Neural progenitor cell (in vitro differentiated cells): ENCODE measurements around the gene ALDH8A1. TPM values are rescaled to one million over a fixed set of nuclear protein-coding genes. Genes with fewer than 3 reads are reported as not detected.

Experiments used
- DNase-seq: peaks from one replicate; pipeline ENCODE4 v3.0.0-alpha.2; 2016; ENCODE audit warnings: low spot score
- H2AFZ ChIP-seq: fragments of 200-600 bp; sonication (generic); replicated peaks from 2 replicates; pipeline ENCODE4 v1.6.1; 2016; ENCODE audit warnings: antibody characterized with exemption
- H3F3A ChIP-seq: fragments of 200-600 bp; sonication (generic); 2 replicates; pipeline ENCODE4 v1.6.1; 2016; ENCODE audit warnings: antibody characterized with exemption, low read depth
- H3K27ac ChIP-seq: fragments of 200-600 bp; sonication (generic); 2 replicates; pipeline ENCODE4 v1.5.1; 2016; ENCODE audit warnings: mild to moderate bottlenecking
- H3K27me3 ChIP-seq: fragments of 200-600 bp; sonication (generic); 2 replicates; pipeline ENCODE4 v1.6.1; 2016; ENCODE audit warnings: mild to moderate bottlenecking, moderate library complexity
- H3K36me3 ChIP-seq: fragments of 200-600 bp; sonication (generic); 2 replicates; pipeline ENCODE4 v1.5.1; 2016
- H3K4me1 ChIP-seq: fragments of 200-600 bp; sonication (generic); 2 replicates; pipeline ENCODE4 v1.6.1; 2016; ENCODE audit warnings: mixed run types
- H3K4me2 ChIP-seq: fragments of 200-600 bp; sonication (generic); 2 replicates; pipeline ENCODE4 v1.6.1; 2016
- H3K4me3 ChIP-seq: fragments of 200-600 bp; sonication (generic); 2 replicates; pipeline ENCODE4 v1.5.1; 2016
- H3K79me2 ChIP-seq: fragments of 200-600 bp; sonication (generic); 2 replicates; pipeline ENCODE4 v1.6.1; 2016; ENCODE audit warnings: low read depth
- H3K9ac ChIP-seq: fragments of 200-600 bp; sonication (generic); 2 replicates; pipeline ENCODE4 v1.6.1; 2016
- H3K9me3 ChIP-seq: fragments of 200-600 bp; sonication (generic); 2 replicates; pipeline ENCODE4 v1.5.1; 2016; ENCODE audit warnings: low read depth
- H4K20me1 ChIP-seq: fragments of 200-600 bp; sonication (generic); 2 replicates; pipeline ENCODE4 v1.6.1; 2016; ENCODE audit warnings: low read depth
- H3K27ac Mint-ChIP-seq: 3 replicates; pipeline ENCODE4 v1.8.0; 2021; ENCODE audit warnings: mixed read lengths
- H3K27me3 Mint-ChIP-seq: 2 replicates; pipeline ENCODE4 v1.8.0; 2022; ENCODE audit warnings: low read depth, mild to moderate bottlenecking, inconsistent platforms, moderate library complexity, mixed read lengths; ENCODE audit not compliant: insufficient read depth
- H3K36me3 Mint-ChIP-seq: 3 replicates; pipeline ENCODE4 v1.8.0; 2021; ENCODE audit warnings: mixed read lengths
- H3K4me1 Mint-ChIP-seq: 3 replicates; pipeline ENCODE4 v1.8.0; 2021; ENCODE audit warnings: mixed read lengths
- H3K4me3 Mint-ChIP-seq: 3 replicates; pipeline ENCODE4 v1.8.0; 2021; ENCODE audit warnings: mild to moderate bottlenecking, moderate library complexity, mixed read lengths
- H3K9me3 Mint-ChIP-seq: 3 replicates; pipeline ENCODE4 v1.8.0; 2020; ENCODE audit warnings: mixed read lengths
- EZH2 ChIP-seq: fragments of 200-600 bp; sonication (generic); IDR thresholded peaks from 2 replicates; pipeline ENCODE4 v1.6.1; 2017; ENCODE audit warnings: antibody characterized with exemption, mild to moderate bottlenecking, moderate library complexity
- EZH2phosphoT487 ChIP-seq: fragments of 200-600 bp; sonication (generic); IDR thresholded peaks from 2 replicates; pipeline ENCODE4 v1.6.1; 2017; ENCODE audit warnings: antibody characterized with exemption
- total RNA-seq: library from RNA; depleted of rRNA; stranded (reverse); fragments of >200 nt; gene quantifications from 2 replicates; pipeline ENCODE4 v1.2.3, GENCODE V29; 2015; ENCODE audit warnings: low replicate concordance
- TF ChIP-seq, protein P1 (sequence below): fragments of 200-600 bp; sonication (generic); IDR thresholded peaks from 2 replicates; pipeline ENCODE4 v1.5.1; 2017; ENCODE audit warnings: antibody characterized with exemption, mild to moderate bottlenecking

Gene ALDH8A1
- total RNA-seq, 1 donor from 2014 or later: not detected

GRCh38 chr6:134995536-134995935 lies 45.6 kb upstream of the ALDH8A1 start:
- Histone ChIP-seq H3K79me2 (no peaks in the 10 kb centered on the region), H3K27me3 (no peaks in the 10 kb centered on the region), H3K4me3 (no peak overlapping the region), H3K4me2 (no peak overlapping the region), H3K4me1 (no peaks in the 10 kb centered on the region), H3K36me3 (peaks cover 14% of the 10 kb centered on the region), H3F3A (no peaks in the 10 kb centered on the region), H3K27ac (no peak overlapping the region), H4K20me1 (no peaks in the 10 kb centered on the region), H2AFZ (no peak overlapping the region), H3K9ac (no peak overlapping the region), H3K9me3 (no peaks in the 10 kb centered on the region)
- Mint-ChIP-seq H3K9me3 (no peaks in the 10 kb centered on the region), H3K4me1 (no peaks in the 10 kb centered on the region), H3K27me3 (no peaks in the 10 kb centered on the region), H3K4me3 (no peak overlapping the region), H3K36me3 (peaks cover 2% of the 10 kb centered on the region), H3K27ac (no peak overlapping the region)
- DNase-seq: no peak
- TF ChIP-seq, protein P1, sequence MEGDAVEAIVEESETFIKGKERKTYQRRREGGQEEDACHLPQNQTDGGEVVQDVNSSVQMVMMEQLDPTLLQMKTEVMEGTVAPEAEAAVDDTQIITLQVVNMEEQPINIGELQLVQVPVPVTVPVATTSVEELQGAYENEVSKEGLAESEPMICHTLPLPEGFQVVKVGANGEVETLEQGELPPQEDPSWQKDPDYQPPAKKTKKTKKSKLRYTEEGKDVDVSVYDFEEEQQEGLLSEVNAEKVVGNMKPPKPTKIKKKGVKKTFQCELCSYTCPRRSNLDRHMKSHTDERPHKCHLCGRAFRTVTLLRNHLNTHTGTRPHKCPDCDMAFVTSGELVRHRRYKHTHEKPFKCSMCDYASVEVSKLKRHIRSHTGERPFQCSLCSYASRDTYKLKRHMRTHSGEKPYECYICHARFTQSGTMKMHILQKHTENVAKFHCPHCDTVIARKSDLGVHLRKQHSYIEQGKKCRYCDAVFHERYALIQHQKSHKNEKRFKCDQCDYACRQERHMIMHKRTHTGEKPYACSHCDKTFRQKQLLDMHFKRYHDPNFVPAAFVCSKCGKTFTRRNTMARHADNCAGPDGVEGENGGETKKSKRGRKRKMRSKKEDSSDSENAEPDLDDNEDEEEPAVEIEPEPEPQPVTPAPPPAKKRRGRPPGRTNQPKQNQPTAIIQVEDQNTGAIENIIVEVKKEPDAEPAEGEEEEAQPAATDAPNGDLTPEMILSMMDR: no peak
- TF ChIP-seq EZH2 (no peak), EZH2phosphoT487 (no peak)

- Histone ChIP-seq H3K9me3 (no peaks in the 10 kb centered on the region), H3K9ac (no peak overlapping the region), H2AFZ (no peak overlapping the region), H3F3A (no peaks in the 10 kb centered on the region), H3K4me1 (peaks cover 1% of the 10 kb centered on the region), H4K20me1 (no peaks in the 10 kb centered on the region), H3K27ac (no peak overlapping the region), H3K36me3 (peaks cover 14% of the 10 kb centered on the region), H3K4me3 (no peak overlapping the region), H3K79me2 (no peaks in the 10 kb centered on the region), H3K4me2 (no peak overlapping the region), H3K27me3 (no peaks in the 10 kb centered on the region)
- TF ChIP-seq EZH2: no peak
- TF ChIP-seq EZH2phosphoT487: no peak
- TF ChIP-seq, protein P1: no peak
- no peak for DNase-seq
- H3K4me1 Mint-ChIP-seq: no peaks in the 10 kb centered on the region
- no peak overlapping the region for H3K4me3 Mint-ChIP-seq
- H3K9me3 Mint-ChIP-seq: no peaks in the 10 kb centered on the region
- peaks cover 2% of the 10 kb centered on the region for H3K36me3 Mint-ChIP-seq
- H3K27ac Mint-ChIP-seq: no peak overlapping the region
- H3K27me3 Mint-ChIP-seq: no peaks in the 10 kb centered on the region
Measured at GRCh38 chr6:134994431-134994830, 44.5 kb upstream of the ALDH8A1 start.

- H3K36me3 Mint-ChIP-seq: no peaks in the 10 kb centered on the region
- no peaks in the 10 kb centered on the region for H3K9me3 ChIP-seq
Measured at GRCh38 chr6:134992155-134992554, 42.3 kb upstream of the ALDH8A1 start.

More at GRCh38 chr6:134992155-134992554, 42.3 kb upstream of the ALDH8A1 start:
- H3K27ac ChIP-seq: no peak overlapping the region
- Mint-ChIP-seq H3K9me3 (no peaks in the 10 kb centered on the region), H3K4me1 (no peaks in the 10 kb centered on the region), H3K27ac (no peak overlapping the region), H3K4me3 (no peak overlapping the region), H3K27me3 (no peaks in the 10 kb centered on the region)
- no peak for TF ChIP-seq EZH2phosphoT487
- no peak for TF ChIP-seq EZH2
- TF ChIP-seq, protein P1: no peak
- peaks cover 12% of the 10 kb centered on the region for H3K4me1 ChIP-seq
- H3F3A ChIP-seq: no peaks in the 10 kb centered on the region
- H3K4me3 ChIP-seq: no peak overlapping the region
- no peaks in the 10 kb centered on the region for H3K27me3 ChIP-seq
- H3K36me3 ChIP-seq: peaks cover 14% of the 10 kb centered on the region
- DNase-seq: no peak
- no peak overlapping the region for H2AFZ ChIP-seq
- H4K20me1 ChIP-seq: no peaks in the 10 kb centered on the region
- no peak overlapping the region for H3K9ac ChIP-seq
- no peak overlapping the region for H3K4me2 ChIP-seq
- H3K79me2 ChIP-seq: no peaks in the 10 kb centered on the region
